ENCODE data around the gene GRM7. TPM values are rescaled to one million over a fixed set of nuclear protein-coding genes. Genes with fewer than 3 reads are reported as not detected.

Gene GRM7
- polyA plus RNA-seq, 1 donor from 2014 or later, result 23.8 TPM

GRCh38 chr3:7086417-7086816 is 225.5 kb downstream of the GRM7 start:
- Histone ChIP-seq H3K36me3 (ENCODE audit: insufficient read depth, low read length) (no peaks in the 10 kb centered on the region), H3K4me3 (ENCODE audit: low read length) (no peak overlapping the region), H3K4me2 (ENCODE audit: low read length) (no peak overlapping the region), H3K79me2 (replicated peaks; ENCODE audit: insufficient read depth, low read length) (no peaks in the 10 kb centered on the region), H3K9me3 (ENCODE audit: low read length) (no peaks in the 10 kb centered on the region), H3K9me2 (ENCODE audit: insufficient read depth, low read length) (no peaks in the 10 kb centered on the region), H2AFZ (ENCODE audit: low read depth, low read length) (no peak overlapping the region), H4K20me1 (ENCODE audit: insufficient read depth) (no peaks in the 10 kb centered on the region), H3K9ac (ENCODE audit: low read length) (no peak overlapping the region), H3K27me3 (ENCODE audit: insufficient read depth, low read depth, low read length) (no peaks in the 10 kb centered on the region), H3F3A (ENCODE audit: insufficient read depth, low read length, poor library complexity, severe bottlenecking) (no peaks in the 10 kb centered on the region), H3K27ac (ENCODE audit: low read length) (no peak overlapping the region)
- no peak for TF ChIP-seq MXI1 (conservative IDR thresholded peaks at IDR 0.05; ENCODE audit: poor library complexity, severe bottlenecking)
- no peak for TF ChIP-seq SMC3 (conservative IDR thresholded peaks at IDR 0.05; ENCODE audit: poor library complexity)
- no peak for TF ChIP-seq EZH2 (IDR thresholded peaks at IDR 0.05; ENCODE audit: borderline replicate concordance, insufficient read depth, low read length, poor library complexity, severe bottlenecking)
- TF ChIP-seq TAF1 (IDR thresholded peaks at IDR 0.05; ENCODE audit: low read depth), result no peak
- TF ChIP-seq REST (IDR thresholded peaks at IDR 0.05; ENCODE audit: borderline replicate concordance), result no peak
- no peak for TF ChIP-seq POLR2AphosphoS5 (IDR thresholded peaks at IDR 0.05)
- TF ChIP-seq CTCF (IDR thresholded peaks at IDR 0.05; ENCODE audit: poor library complexity, severe bottlenecking), result no peak

GRCh38 chr3:7095116-7095515 is 234.2 kb downstream of the GRM7 start:
- Histone ChIP-seq H3K4me2 (ENCODE audit: low read length) (no peak overlapping the region), H3K9me3 (ENCODE audit: low read length) (peaks cover 7% of the 10 kb centered on the region), H3K27ac (ENCODE audit: low read length) (no peak overlapping the region), H3K9me2 (ENCODE audit: insufficient read depth, low read length) (no peaks in the 10 kb centered on the region), H3K79me2 (replicated peaks; ENCODE audit: insufficient read depth, low read length) (no peaks in the 10 kb centered on the region), H3K4me3 (ENCODE audit: low read length) (no peak overlapping the region), H3F3A (ENCODE audit: insufficient read depth, low read length, poor library complexity, severe bottlenecking) (no peaks in the 10 kb centered on the region), H3K27me3 (ENCODE audit: insufficient read depth, low read depth, low read length) (no peaks in the 10 kb centered on the region), H4K20me1 (ENCODE audit: insufficient read depth) (no peaks in the 10 kb centered on the region), H2AFZ (ENCODE audit: low read depth, low read length) (no peak overlapping the region), H3K9ac (ENCODE audit: low read length) (no peak overlapping the region), H3K36me3 (ENCODE audit: insufficient read depth, low read length) (no peaks in the 10 kb centered on the region)
- TF ChIP-seq EP300 (conservative IDR thresholded peaks at IDR 0.05; ENCODE audit: poor library complexity, severe bottlenecking) (no peak), CTCF (IDR thresholded peaks at IDR 0.05; ENCODE audit: poor library complexity, severe bottlenecking) (no peak), TAF1 (IDR thresholded peaks at IDR 0.05; ENCODE audit: low read depth) (no peak), MXI1 (conservative IDR thresholded peaks at IDR 0.05; ENCODE audit: poor library complexity, severe bottlenecking) (no peak), RAD21 (conservative IDR thresholded peaks at IDR 0.05) (no peak), POLR2AphosphoS5 (IDR thresholded peaks at IDR 0.05) (no peak), EZH2 (IDR thresholded peaks at IDR 0.05; ENCODE audit: borderline replicate concordance, insufficient read depth, low read length, poor library complexity, severe bottlenecking) (no peak), SMC3 (conservative IDR thresholded peaks at IDR 0.05; ENCODE audit: poor library complexity) (no peak), REST (IDR thresholded peaks at IDR 0.05; ENCODE audit: borderline replicate concordance) (no peak)
